WTC11 (cell line): Measurements from ENCODE around the gene VEPH1. TPM values are rescaled to one million over a fixed set of nuclear protein-coding genes. Genes with fewer than 3 reads are reported as not detected.
"Not testable (repeated sequence)": the region's sequence is repeated elsewhere in the genome, so short reads cannot be mapped to it uniquely, and the experiment has no call there.

ENCODE experiments used
- ATAC-seq: fragments of 200-7000 bp; cut with Tn5 transposase; 2 replicates; pipeline ENCODE4 v1.10.0; 2021; ENCODE audit warnings: mild to moderate bottlenecking, moderate library complexity
- CTCF ChIA-PET: fragments of 300-600 bp; sonication (Branson Sonifier 250); formaldehyde crosslinking; loops from one replicate; lab custom pipeline; 2021; ENCODE audit warnings: antibody characterized with exemption; lab: Charles Lee
- POLR2A ChIA-PET: fragments of 350-600 bp; sonication (Branson Sonifier 250); formaldehyde crosslinking; loops from one replicate; lab custom pipeline; 2021; ENCODE audit warnings: antibody characterized with exemption; lab: Charles Lee
- DNase-seq: peaks from one replicate; pipeline ENCODE4 v3.0.0; 2021; ENCODE audit warnings: low spot score
- H3K27ac Mint-ChIP-seq: 2 replicates; pipeline ENCODE4 v1.8.0; 2021; ENCODE audit warnings: mixed read lengths
- H3K27me3 Mint-ChIP-seq: 2 replicates; pipeline ENCODE4 v1.8.0; 2021; ENCODE audit warnings: low read depth, mild to moderate bottlenecking, moderate library complexity, mixed read lengths
- H3K36me3 Mint-ChIP-seq: 2 replicates; pipeline ENCODE4 v1.8.0; 2021; ENCODE audit warnings: mixed read lengths
- H3K4me1 Mint-ChIP-seq: 2 replicates; pipeline ENCODE4 v1.8.0; 2022; ENCODE audit warnings: mixed read lengths
- H3K4me3 Mint-ChIP-seq: 2 replicates; pipeline ENCODE4 v1.8.0; 2021; ENCODE audit warnings: mild to moderate bottlenecking, moderate library complexity, mixed read lengths
- H3K9me3 Mint-ChIP-seq: 2 replicates; pipeline ENCODE4 v1.8.0; 2021; ENCODE audit warnings: mixed read lengths
- ESRRA ChIP-seq: sonication (generic); formaldehyde crosslinking; IDR thresholded peaks from 2 replicates; pipeline ENCODE4 v1.8.1; 2022; ENCODE audit warnings: mild to moderate bottlenecking, missing genetic modification reagents, borderline replicate concordance
- FOXP4 ChIP-seq: sonication (generic); formaldehyde crosslinking; IDR thresholded peaks from 2 replicates; pipeline ENCODE4 v1.8.0; 2022; ENCODE audit warnings: mild to moderate bottlenecking, missing genetic modification reagents
- HMGA2 ChIP-seq: fragments of 250-450 bp; sonication (Bioruptor Pico); IDR thresholded peaks from 2 replicates; pipeline ENCODE4 v1.4.0; 2021; ENCODE audit warnings: mild to moderate bottlenecking, moderate library complexity
- MAX ChIP-seq: sonication (generic); formaldehyde crosslinking; IDR thresholded peaks from 2 replicates; pipeline ENCODE4 v1.8.0; 2022; ENCODE audit warnings: mild to moderate bottlenecking, missing genetic modification reagents
- NFE2L1 ChIP-seq: sonication (generic); formaldehyde crosslinking; IDR thresholded peaks from 2 replicates; pipeline ENCODE4 v1.8.1; 2023; ENCODE audit warnings: missing genetic modification reagents
- NFYB ChIP-seq: sonication (generic); formaldehyde crosslinking; conservative IDR thresholded peaks from 2 replicates; pipeline ENCODE4 v1.8.0; 2022; ENCODE audit warnings: low read depth, missing genetic modification reagents
- NR2C2 ChIP-seq: sonication (generic); formaldehyde crosslinking; IDR thresholded peaks from 2 replicates; pipeline ENCODE4 v1.8.0; 2022; ENCODE audit warnings: mild to moderate bottlenecking, missing genetic modification reagents
- RELA ChIP-seq: sonication (generic); formaldehyde crosslinking; IDR thresholded peaks from 2 replicates; pipeline ENCODE4 v1.8.1; 2022; ENCODE audit warnings: missing genetic modification reagents, mild to moderate bottlenecking, borderline replicate concordance
- RORB ChIP-seq: fragments of 250-450 bp; sonication (Bioruptor Pico); IDR thresholded peaks from 2 replicates; pipeline ENCODE4 v1.9.0; 2021; ENCODE audit warnings: mild to moderate bottlenecking
- ZNF121 ChIP-seq: sonication (generic); formaldehyde crosslinking; IDR thresholded peaks from 2 replicates; pipeline ENCODE4 v1.8.0; 2023; ENCODE audit warnings: missing genetic modification reagents
- ZNF263 ChIP-seq: sonication (generic); formaldehyde crosslinking; IDR thresholded peaks from 2 replicates; pipeline ENCODE4 v1.8.1; 2022; ENCODE audit warnings: low read depth, mild to moderate bottlenecking, moderate library complexity, missing genetic modification reagents
- ZNF532 ChIP-seq: fragments of 250-450 bp; sonication (Bioruptor Pico); IDR thresholded peaks from 2 replicates; pipeline ENCODE4 v1.9.0; 2021; ENCODE audit warnings: mild to moderate bottlenecking, borderline replicate concordance
- total RNA-seq: library from RNA; stranded (reverse); gene quantifications from 3 replicates; pipeline ENCODE4 v1.2.3, GENCODE V29; 2021
- TF ChIP-seq, protein P1 (sequence below): sonication (generic); formaldehyde crosslinking; IDR thresholded peaks from 2 replicates; pipeline ENCODE4 v1.8.1; 2022; ENCODE audit warnings: low read depth, mild to moderate bottlenecking, moderate library complexity, missing genetic modification reagents, borderline replicate concordance
- TF ChIP-seq, protein P2 (sequence below): sonication (generic); formaldehyde crosslinking; IDR thresholded peaks from 2 replicates; pipeline ENCODE4 v1.8.1; 2022; ENCODE audit warnings: mild to moderate bottlenecking, moderate library complexity, missing genetic modification reagents
- TF ChIP-seq, protein P3 (sequence below): sonication (generic); formaldehyde crosslinking; IDR thresholded peaks from 2 replicates; pipeline ENCODE4 v1.8.1; 2023; ENCODE audit warnings: mild to moderate bottlenecking, moderate library complexity, missing genetic modification reagents
- TF ChIP-seq, protein P4 (sequence below): fragments of 250-450 bp; sonication (Bioruptor Pico); IDR thresholded peaks from 2 replicates; pipeline ENCODE4 v2.1.2; 2022; ENCODE audit warnings: mild to moderate bottlenecking, moderate library complexity
- TF ChIP-seq, protein P5 (sequence below): sonication (generic); formaldehyde crosslinking; IDR thresholded peaks from 2 replicates; pipeline ENCODE4 v1.8.0; 2022; ENCODE audit warnings: mild to moderate bottlenecking, missing genetic modification reagents

The VEPH1 gene
- total RNA-seq, 1 experiment from 2014 or later: 10.8 TPM

DNA sequence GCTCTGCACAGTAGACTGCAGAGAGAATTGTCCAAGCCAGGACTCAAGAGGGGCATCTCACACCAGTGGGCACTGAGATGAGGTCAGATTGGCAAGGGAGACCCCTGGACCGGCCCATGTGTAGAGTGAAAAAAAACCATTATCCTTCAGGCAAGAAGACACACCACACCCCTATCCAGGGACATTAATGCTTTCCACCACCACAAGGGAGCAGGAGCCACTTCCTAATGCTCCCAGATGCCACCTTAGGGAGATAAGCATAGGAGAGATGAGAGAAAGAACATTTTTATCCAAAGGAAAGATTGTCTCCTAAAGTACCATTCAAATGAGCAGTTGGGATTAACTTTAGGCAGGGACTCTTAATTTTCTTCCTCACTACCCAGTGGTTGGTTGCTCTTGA, 176.2 kb downstream of the VEPH1 start:
- ChIA-PET POLR2A (no interaction called here), CTCF (interaction anchor here (0.9 kb wide), 1 partner anchor 126 kb away, joined by 3 read pairs; no protein-coding TSS in a partner anchor)
- H3K4me1 Mint-ChIP-seq: peaks cover 1% of the 10 kb centered on the region
- no peaks in the 10 kb centered on the region for H3K36me3 Mint-ChIP-seq
- TF ChIP-seq ZNF532 (CRISPR knock-in tag) (no peak), NR2C2 (CRISPR knock-in tag) (no peak), NFYB (CRISPR knock-in tag) (no peak), HMGA2 (no peak), RELA (CRISPR knock-in tag) (no peak), FOXP4 (no peak), ZNF263 (no peak), ZNF121 (CRISPR knock-in tag) (no peak), ESRRA (CRISPR knock-in tag) (no peak), RORB (CRISPR knock-in tag) (no peak), MAX (CRISPR knock-in tag) (no peak), NFE2L1 (CRISPR knock-in tag) (no peak)
- TF ChIP-seq, protein P1, sequence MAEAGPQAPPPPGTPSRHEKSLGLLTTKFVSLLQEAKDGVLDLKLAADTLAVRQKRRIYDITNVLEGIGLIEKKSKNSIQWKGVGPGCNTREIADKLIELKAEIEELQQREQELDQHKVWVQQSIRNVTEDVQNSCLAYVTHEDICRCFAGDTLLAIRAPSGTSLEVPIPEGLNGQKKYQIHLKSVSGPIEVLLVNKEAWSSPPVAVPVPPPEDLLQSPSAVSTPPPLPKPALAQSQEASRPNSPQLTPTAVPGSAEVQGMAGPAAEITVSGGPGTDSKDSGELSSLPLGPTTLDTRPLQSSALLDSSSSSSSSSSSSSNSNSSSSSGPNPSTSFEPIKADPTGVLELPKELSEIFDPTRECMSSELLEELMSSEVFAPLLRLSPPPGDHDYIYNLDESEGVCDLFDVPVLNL (CRISPR knock-in tag): no peak
- TF ChIP-seq, protein P2, sequence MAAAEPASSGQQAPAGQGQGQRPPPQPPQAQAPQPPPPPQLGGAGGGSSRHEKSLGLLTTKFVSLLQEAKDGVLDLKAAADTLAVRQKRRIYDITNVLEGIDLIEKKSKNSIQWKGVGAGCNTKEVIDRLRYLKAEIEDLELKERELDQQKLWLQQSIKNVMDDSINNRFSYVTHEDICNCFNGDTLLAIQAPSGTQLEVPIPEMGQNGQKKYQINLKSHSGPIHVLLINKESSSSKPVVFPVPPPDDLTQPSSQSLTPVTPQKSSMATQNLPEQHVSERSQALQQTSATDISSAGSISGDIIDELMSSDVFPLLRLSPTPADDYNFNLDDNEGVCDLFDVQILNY (CRISPR knock-in tag): no peak
- TF ChIP-seq, protein P3, sequence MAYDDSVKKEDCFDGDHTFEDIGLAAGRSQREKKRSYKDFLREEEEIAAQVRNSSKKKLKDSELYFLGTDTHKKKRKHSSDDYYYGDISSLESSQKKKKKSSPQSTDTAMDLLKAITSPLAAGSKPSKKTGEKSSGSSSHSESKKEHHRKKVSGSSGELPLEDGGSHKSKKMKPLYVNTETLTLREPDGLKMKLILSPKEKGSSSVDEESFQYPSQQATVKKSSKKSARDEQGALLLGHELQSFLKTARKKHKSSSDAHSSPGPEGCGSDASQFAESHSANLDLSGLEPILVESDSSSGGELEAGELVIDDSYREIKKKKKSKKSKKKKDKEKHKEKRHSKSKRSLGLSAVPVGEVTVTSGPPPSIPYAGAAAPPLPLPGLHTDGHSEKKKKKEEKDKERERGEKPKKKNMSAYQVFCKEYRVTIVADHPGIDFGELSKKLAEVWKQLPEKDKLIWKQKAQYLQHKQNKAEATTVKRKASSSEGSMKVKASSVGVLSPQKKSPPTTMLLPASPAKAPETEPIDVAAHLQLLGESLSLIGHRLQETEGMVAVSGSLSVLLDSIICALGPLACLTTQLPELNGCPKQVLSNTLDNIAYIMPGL (CRISPR knock-in tag): no peak
- TF ChIP-seq, protein P4, sequence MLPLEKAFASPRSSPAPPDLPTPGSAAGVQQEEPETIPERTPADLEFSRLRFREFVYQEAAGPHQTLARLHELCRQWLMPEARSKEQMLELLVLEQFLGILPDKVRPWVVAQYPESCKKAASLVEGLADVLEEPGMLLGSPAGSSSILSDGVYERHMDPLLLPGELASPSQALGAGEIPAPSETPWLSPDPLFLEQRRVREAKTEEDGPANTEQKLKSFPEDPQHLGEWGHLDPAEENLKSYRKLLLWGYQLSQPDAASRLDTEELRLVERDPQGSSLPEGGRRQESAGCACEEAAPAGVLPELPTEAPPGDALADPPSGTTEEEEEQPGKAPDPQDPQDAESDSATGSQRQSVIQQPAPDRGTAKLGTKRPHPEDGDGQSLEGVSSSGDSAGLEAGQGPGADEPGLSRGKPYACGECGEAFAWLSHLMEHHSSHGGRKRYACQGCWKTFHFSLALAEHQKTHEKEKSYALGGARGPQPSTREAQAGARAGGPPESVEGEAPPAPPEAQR (CRISPR knock-in tag): no peak
- TF ChIP-seq, protein P5, sequence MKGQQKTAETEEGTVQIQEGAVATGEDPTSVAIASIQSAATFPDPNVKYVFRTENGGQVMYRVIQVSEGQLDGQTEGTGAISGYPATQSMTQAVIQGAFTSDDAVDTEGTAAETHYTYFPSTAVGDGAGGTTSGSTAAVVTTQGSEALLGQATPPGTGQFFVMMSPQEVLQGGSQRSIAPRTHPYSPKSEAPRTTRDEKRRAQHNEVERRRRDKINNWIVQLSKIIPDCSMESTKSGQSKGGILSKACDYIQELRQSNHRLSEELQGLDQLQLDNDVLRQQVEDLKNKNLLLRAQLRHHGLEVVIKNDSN (CRISPR knock-in tag): no peak
- H3K27me3 Mint-ChIP-seq: no peaks in the 10 kb centered on the region
- H3K4me3 Mint-ChIP-seq: no peak overlapping the region
- H3K27ac Mint-ChIP-seq: no peak overlapping the region
- no peak for DNase-seq
- peak; percentile 30; the same call in 1 of the 2 replicates for ATAC-seq
- peaks cover 12% of the 10 kb centered on the region for H3K9me3 Mint-ChIP-seq

- H3K9me3 Mint-ChIP-seq: peaks cover 12% of the 10 kb centered on the region
- H3K27ac Mint-ChIP-seq, H3K27me3 Mint-ChIP-seq, POLR2A ChIA-PET, H3K4me3 Mint-ChIP-seq, H3K36me3 Mint-ChIP-seq, ATAC-seq, DNase-seq, CTCF ChIA-PET, H3K4me1 Mint-ChIP-seq: not testable (repeated sequence)
Observed at GRCh38 chr3:157324869-157325268, 178.3 kb downstream of the VEPH1 start.
